ENCODE results near the gene ALDH7A1. TPM values are rescaled to one million over a fixed set of nuclear protein-coding genes. Genes with fewer than 3 reads are reported as not detected.

Gene ALDH7A1
- total RNA-seq, 1 experiment from 2014 or later = 148 TPM

DNA sequence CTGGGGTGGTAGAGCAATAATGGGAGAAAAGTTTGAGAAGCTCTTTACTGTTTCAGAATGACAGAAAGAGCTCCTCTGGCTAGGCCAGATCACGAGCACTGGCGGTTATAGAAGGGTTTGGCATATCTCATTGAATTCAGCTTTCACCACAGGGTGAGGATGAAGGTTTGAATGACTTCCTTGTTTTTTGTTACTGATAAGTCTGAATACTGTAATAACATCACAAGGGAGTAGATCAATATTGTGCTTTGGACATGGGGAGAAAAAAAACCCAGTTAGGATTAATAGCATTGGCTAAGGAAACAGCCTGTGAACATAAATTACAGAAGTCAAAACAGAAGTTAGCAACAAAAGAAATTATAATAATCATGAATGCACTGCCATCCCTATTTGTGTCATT lies 15.1 kb upstream of the ALDH7A1 start:
- Histone ChIP-seq H2BK12ac (ENCODE audit: insufficient read length, low read depth, low read length) (no peak overlapping the region), H3K4ac (ENCODE audit: low read depth, low read length) (no peak overlapping the region), H2AK5ac (ENCODE audit: insufficient read length, low read length) (no peak overlapping the region), H3K23me2 (ENCODE audit: insufficient read length, low read depth, low read length, poor library complexity, severe bottlenecking) (no peaks in the 10 kb centered on the region), H3K79me1 (ENCODE audit: insufficient read depth, low read depth, low read length, poor library complexity, severe bottlenecking) (no peaks in the 10 kb centered on the region), H2BK5ac (ENCODE audit: insufficient read length, low read length) (no peak overlapping the region), H3T11ph (ENCODE audit: low read length) (no peak overlapping the region), H3K9me3 (ENCODE audit: control insufficient read depth, low read depth, low read length) (no peaks in the 10 kb centered on the region), H3K27ac (ENCODE audit: insufficient read length, low read depth, low read length) (no peak overlapping the region), H3K4me2 (ENCODE audit: insufficient read depth, insufficient read length, low read length) (no peak overlapping the region), H3K14ac (ENCODE audit: insufficient read depth, low read length) (no peak overlapping the region), H4K8ac (replicated peaks; ENCODE audit: insufficient read length, low read depth, low read length) (no peak overlapping the region), H3K9ac (ENCODE audit: extremely low read depth, insufficient read length, low read length) (no peak overlapping the region), H2BK120ac (ENCODE audit: low read depth, low read length, poor library complexity, severe bottlenecking) (no peak overlapping the region), H3K27me3 (ENCODE audit: insufficient read depth, low read length) (no peaks in the 10 kb centered on the region), H2BK20ac (ENCODE audit: low read depth, low read length, poor library complexity, severe bottlenecking) (no peak overlapping the region), H3K18ac (ENCODE audit: insufficient read length, low read depth, low read length) (no peak overlapping the region), H4K20me1 (ENCODE audit: control insufficient read depth, insufficient read depth, insufficient read length) (no peaks in the 10 kb centered on the region), H2AFZ (ENCODE audit: low read length) (no peak overlapping the region), H4K5ac (ENCODE audit: insufficient read length, low read depth, low read length) (no peak overlapping the region), H3K79me2 (ENCODE audit: insufficient read depth, low read length) (peaks cover 10% of the 10 kb centered on the region; the same call in 1 of the 2 replicates), H2BK15ac (ENCODE audit: low read depth, low read length) (no peak overlapping the region), H3K4me1 (ENCODE audit: insufficient read depth, low read length) (no peaks in the 10 kb centered on the region), H3K56ac (ENCODE audit: insufficient read length, low read depth, low read length) (no peak overlapping the region), H3K23ac (ENCODE audit: insufficient read length, low read depth, low read length) (no peak overlapping the region), H4K91ac (ENCODE audit: insufficient read length, low read depth, low read length) (no peak overlapping the region)
- Mint-ChIP-seq H3K9me3 (no peaks in the 10 kb centered on the region), H3K4me3 (no peak overlapping the region), H3K4me1 (peaks cover 6% of the 10 kb centered on the region in 2 experiments; a peak in 3 of 4 replicates), H3K27ac (no peak overlapping the region), H3K27me3 (ENCODE audit: low read depth) (no peaks in the 10 kb centered on the region), H3K36me3 (ENCODE audit: insufficient read depth in 1 of 3, low read depth in 3 of 3) (peaks cover 30 to 83% (median 68%) of the 10 kb centered on the region in 3 experiments)
- TF ChIP-seq, protein P1, sequence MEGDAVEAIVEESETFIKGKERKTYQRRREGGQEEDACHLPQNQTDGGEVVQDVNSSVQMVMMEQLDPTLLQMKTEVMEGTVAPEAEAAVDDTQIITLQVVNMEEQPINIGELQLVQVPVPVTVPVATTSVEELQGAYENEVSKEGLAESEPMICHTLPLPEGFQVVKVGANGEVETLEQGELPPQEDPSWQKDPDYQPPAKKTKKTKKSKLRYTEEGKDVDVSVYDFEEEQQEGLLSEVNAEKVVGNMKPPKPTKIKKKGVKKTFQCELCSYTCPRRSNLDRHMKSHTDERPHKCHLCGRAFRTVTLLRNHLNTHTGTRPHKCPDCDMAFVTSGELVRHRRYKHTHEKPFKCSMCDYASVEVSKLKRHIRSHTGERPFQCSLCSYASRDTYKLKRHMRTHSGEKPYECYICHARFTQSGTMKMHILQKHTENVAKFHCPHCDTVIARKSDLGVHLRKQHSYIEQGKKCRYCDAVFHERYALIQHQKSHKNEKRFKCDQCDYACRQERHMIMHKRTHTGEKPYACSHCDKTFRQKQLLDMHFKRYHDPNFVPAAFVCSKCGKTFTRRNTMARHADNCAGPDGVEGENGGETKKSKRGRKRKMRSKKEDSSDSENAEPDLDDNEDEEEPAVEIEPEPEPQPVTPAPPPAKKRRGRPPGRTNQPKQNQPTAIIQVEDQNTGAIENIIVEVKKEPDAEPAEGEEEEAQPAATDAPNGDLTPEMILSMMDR (conservative IDR thresholded peaks at IDR 0.05) = no peak
- DNase-seq = no peak
- WGBS (ENCODE audit: extremely low coverage, insufficient read length, low lambda C conversion rate) = no CpG with 5 or more reads among the region's 2 CpGs
